PC-9 (cell line): ENCODE measurements around the gene GSG1L2.

Source experiments
- EZH2 ChIP-seq: fragments of 200-600 bp; sonication (generic); IDR thresholded peaks from 2 replicates; pipeline ENCODE4 v1.8.0; 2017; ENCODE audit warnings: antibody characterized with exemption, low read depth
- TF ChIP-seq, protein P1 (sequence below): fragments of 200-600 bp; sonication (generic); conservative IDR thresholded peaks from 2 replicates; pipeline ENCODE4 v1.6.1; 2017; ENCODE audit warnings: mixed run types, antibody characterized with exemption, mild to moderate bottlenecking, moderate library complexity

DNA sequence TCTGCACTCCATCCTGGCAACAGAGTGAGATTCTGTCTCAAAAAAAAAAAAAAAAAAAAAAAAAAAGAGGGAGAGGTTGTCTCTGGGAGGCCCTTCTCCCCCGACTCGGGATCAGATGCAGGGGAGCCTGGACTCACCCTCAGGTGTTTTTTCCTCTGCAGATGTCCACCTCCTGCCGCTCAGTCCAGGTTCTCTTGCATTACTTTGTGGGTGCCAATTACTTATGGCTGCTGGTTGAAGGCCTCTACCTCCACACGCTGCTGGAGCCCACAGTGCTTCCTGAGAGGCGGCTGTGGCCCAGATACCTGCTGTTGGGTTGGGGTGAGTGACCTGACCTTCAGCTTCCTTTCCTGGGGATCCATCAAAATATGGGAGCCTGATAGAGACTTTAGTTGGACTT is 37.9 kb upstream of the GSG1L2 start:
- TF ChIP-seq, protein P1, sequence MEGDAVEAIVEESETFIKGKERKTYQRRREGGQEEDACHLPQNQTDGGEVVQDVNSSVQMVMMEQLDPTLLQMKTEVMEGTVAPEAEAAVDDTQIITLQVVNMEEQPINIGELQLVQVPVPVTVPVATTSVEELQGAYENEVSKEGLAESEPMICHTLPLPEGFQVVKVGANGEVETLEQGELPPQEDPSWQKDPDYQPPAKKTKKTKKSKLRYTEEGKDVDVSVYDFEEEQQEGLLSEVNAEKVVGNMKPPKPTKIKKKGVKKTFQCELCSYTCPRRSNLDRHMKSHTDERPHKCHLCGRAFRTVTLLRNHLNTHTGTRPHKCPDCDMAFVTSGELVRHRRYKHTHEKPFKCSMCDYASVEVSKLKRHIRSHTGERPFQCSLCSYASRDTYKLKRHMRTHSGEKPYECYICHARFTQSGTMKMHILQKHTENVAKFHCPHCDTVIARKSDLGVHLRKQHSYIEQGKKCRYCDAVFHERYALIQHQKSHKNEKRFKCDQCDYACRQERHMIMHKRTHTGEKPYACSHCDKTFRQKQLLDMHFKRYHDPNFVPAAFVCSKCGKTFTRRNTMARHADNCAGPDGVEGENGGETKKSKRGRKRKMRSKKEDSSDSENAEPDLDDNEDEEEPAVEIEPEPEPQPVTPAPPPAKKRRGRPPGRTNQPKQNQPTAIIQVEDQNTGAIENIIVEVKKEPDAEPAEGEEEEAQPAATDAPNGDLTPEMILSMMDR = no peak
- TF ChIP-seq EZH2 = no peak
